ENCODE data around the gene TTLL5. TPM values are rescaled to one million over a fixed set of nuclear protein-coding genes. Genes with fewer than 3 reads are reported as not detected.

The TTLL5 gene
- polyA plus RNA-seq, 4 donors: 4.6 to 14.8 (median 8.5) TPM

- no peaks in the 10 kb centered on the region for H3K27me3 ChIP-seq (ENCODE audit: control insufficient read depth in 3 of 3, insufficient read depth in 3 of 3, low read length in 3 of 3)
- 90 to 98% (median 96%) methylated on average over 4 of the region's 4 CpGs for WGBS, 3 donors
- DNase-seq: no peak
- H3K4me1 ChIP-seq (ENCODE audit: control insufficient read depth in 3 of 3, insufficient read depth in 2 of 3, low read depth in 1 of 3, low read length in 2 of 3): no peaks in the 10 kb centered on the region
- peaks cover 0 to 6% (median 0%) of the 10 kb centered on the region in 3 donors for H3K36me3 ChIP-seq (ENCODE audit: control insufficient read depth in 3 of 3, insufficient read depth in 2 of 3, low read depth in 1 of 3, low read length in 3 of 3)
- no peak overlapping the region for H3K4me3 ChIP-seq (ENCODE audit: low read depth in 1 of 3, low read length in 3 of 3)
- H3K27ac ChIP-seq (ENCODE audit: low read depth in 1 of 3, low read length in 2 of 3): no peak overlapping the region
- no peaks in the 10 kb centered on the region for H3K9me3 ChIP-seq (ENCODE audit: control insufficient read depth in 2 of 2, insufficient read depth in 1 of 2, low read depth in 1 of 2, low read length in 1 of 2)
- no peak for FAIRE-seq
Measured at GRCh38 chr14:75753696-75754095, 92.7 kb downstream of the TTLL5 start.

- peaks cover 0 to 2% (median 0%) of the 10 kb centered on the region in 3 donors for H3K36me3 ChIP-seq (ENCODE audit: control insufficient read depth in 3 of 3, insufficient read depth in 2 of 3, low read depth in 1 of 3, low read length in 3 of 3)
- H3K27ac ChIP-seq (ENCODE audit: low read depth in 1 of 3, low read length in 2 of 3): no peak overlapping the region
- no peak for FAIRE-seq
- no peak for DNase-seq
- H3K27me3 ChIP-seq (ENCODE audit: control insufficient read depth in 3 of 3, insufficient read depth in 3 of 3, low read length in 3 of 3): no peaks in the 10 kb centered on the region
- no peak overlapping the region for H3K4me3 ChIP-seq (ENCODE audit: low read depth in 1 of 3, low read length in 3 of 3)
- 92 to 94% (median 94%) methylated on average over 4 of the region's 4 CpGs for WGBS, 3 donors
- no peaks in the 10 kb centered on the region for H3K9me3 ChIP-seq (ENCODE audit: control insufficient read depth in 2 of 2, insufficient read depth in 1 of 2, low read depth in 1 of 2, low read length in 1 of 2)
- no peaks in the 10 kb centered on the region for H3K4me1 ChIP-seq (ENCODE audit: control insufficient read depth in 3 of 3, insufficient read depth in 2 of 3, low read depth in 1 of 3, low read length in 2 of 3)
Measured at GRCh38 chr14:75757644-75758402, 96.8 kb downstream of the TTLL5 start.

GRCh38 chr14:75764020-75764419 is 103.0 kb downstream of the TTLL5 start:
- H3K4me3 ChIP-seq (ENCODE audit: low read depth in 1 of 3, low read length in 3 of 3): no peak overlapping the region
- H3K4me1 ChIP-seq (ENCODE audit: control insufficient read depth in 3 of 3, insufficient read depth in 2 of 3, low read depth in 1 of 3, low read length in 2 of 3): no peaks in the 10 kb centered on the region
- DNase-seq (no peak), FAIRE-seq (no peak)
- WGBS, 3 donors: 93 to 96% (median 94%) methylated on average over 4 of the region's 4 CpGs
- peaks cover 0 to 11% (median 5%) of the 10 kb centered on the region in 3 donors for H3K36me3 ChIP-seq (ENCODE audit: control insufficient read depth in 3 of 3, insufficient read depth in 2 of 3, low read depth in 1 of 3, low read length in 3 of 3)
- H3K27me3 ChIP-seq (ENCODE audit: control insufficient read depth in 3 of 3, insufficient read depth in 3 of 3, low read length in 3 of 3): no peaks in the 10 kb centered on the region
- no peaks in the 10 kb centered on the region for H3K9me3 ChIP-seq (ENCODE audit: control insufficient read depth in 2 of 2, insufficient read depth in 1 of 2, low read depth in 1 of 2, low read length in 1 of 2)
- H3K27ac ChIP-seq (ENCODE audit: low read depth in 1 of 3, low read length in 2 of 3): no peak overlapping the region

DNA sequence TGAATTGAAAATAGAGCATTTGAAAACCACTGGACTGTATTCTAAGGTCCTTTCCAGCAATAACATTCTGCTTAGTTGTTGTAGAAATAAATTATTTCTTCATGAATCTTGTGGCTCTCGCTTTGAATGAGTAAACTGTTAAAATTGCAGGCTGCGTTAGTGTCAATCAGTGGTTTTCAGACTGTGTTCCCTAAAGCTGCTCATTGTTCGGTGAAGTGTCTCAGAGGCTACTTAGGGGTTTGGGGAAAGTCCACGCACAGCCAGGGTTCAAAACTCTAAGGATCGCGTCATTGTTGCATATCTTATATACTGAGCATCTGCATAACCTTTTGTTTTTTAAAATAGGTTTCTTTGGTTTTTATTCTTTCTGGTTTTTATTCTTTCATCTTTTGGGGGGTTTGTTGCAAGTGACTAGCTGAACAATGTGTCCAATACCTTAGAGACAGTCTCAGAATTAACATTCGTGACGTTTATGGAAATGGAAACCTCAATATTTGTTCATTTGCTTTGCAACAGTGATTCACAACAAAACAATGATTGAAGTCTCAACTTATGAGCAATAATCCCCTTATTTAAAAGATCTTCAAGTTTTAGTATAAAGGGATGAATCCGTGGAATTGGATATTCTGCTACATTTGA is 108.1 kb downstream of the TTLL5 start:
- WGBS, 3 donors: 77 to 85% (median 81%) methylated on average over 9 of the region's 9 CpGs
- Histone ChIP-seq H3K4me1 (ENCODE audit: control insufficient read depth in 3 of 3, insufficient read depth in 2 of 3, low read depth in 1 of 3, low read length in 2 of 3) (no peaks in the 10 kb centered on the region), H3K27me3 (ENCODE audit: control insufficient read depth in 3 of 3, insufficient read depth in 3 of 3, low read length in 3 of 3) (no peaks in the 10 kb centered on the region), H3K36me3 (ENCODE audit: control insufficient read depth in 3 of 3, insufficient read depth in 2 of 3, low read depth in 1 of 3, low read length in 3 of 3) (peaks cover 2 to 11% (median 5%) of the 10 kb centered on the region in 3 donors), H3K9me3 (ENCODE audit: control insufficient read depth in 2 of 2, insufficient read depth in 1 of 2, low read depth in 1 of 2, low read length in 1 of 2) (no peaks in the 10 kb centered on the region), H3K4me3 (ENCODE audit: low read depth in 1 of 3, low read length in 3 of 3) (no peak overlapping the region), H3K27ac (ENCODE audit: low read depth in 1 of 3, low read length in 2 of 3) (no peak overlapping the region)
- DNase-seq (no peak), FAIRE-seq (no peak)

- no peaks in the 10 kb centered on the region for H3K4me1 ChIP-seq (ENCODE audit: control insufficient read depth in 3 of 3, insufficient read depth in 2 of 3, low read depth in 1 of 3, low read length in 2 of 3)
- DNase-seq (no peak), FAIRE-seq (no peak)
- H3K27ac ChIP-seq (ENCODE audit: low read depth in 1 of 3, low read length in 2 of 3): no peak overlapping the region
- H3K27me3 ChIP-seq (ENCODE audit: control insufficient read depth in 3 of 3, insufficient read depth in 3 of 3, low read length in 3 of 3): no peaks in the 10 kb centered on the region
- H3K4me3 ChIP-seq (ENCODE audit: low read depth in 1 of 3, low read length in 3 of 3): no peak overlapping the region
- peaks cover 5 to 12% (median 7%) of the 10 kb centered on the region in 3 donors for H3K36me3 ChIP-seq (ENCODE audit: control insufficient read depth in 3 of 3, insufficient read depth in 2 of 3, low read depth in 1 of 3, low read length in 3 of 3)
- no peaks in the 10 kb centered on the region for H3K9me3 ChIP-seq (ENCODE audit: control insufficient read depth in 2 of 2, insufficient read depth in 1 of 2, low read depth in 1 of 2, low read length in 1 of 2)
- 93 to 98% (median 94%) methylated on average over 2 of the region's 2 CpGs for WGBS, 3 donors
Measured at GRCh38 chr14:75770635-75771034, 109.6 kb downstream of the TTLL5 start.

DNA sequence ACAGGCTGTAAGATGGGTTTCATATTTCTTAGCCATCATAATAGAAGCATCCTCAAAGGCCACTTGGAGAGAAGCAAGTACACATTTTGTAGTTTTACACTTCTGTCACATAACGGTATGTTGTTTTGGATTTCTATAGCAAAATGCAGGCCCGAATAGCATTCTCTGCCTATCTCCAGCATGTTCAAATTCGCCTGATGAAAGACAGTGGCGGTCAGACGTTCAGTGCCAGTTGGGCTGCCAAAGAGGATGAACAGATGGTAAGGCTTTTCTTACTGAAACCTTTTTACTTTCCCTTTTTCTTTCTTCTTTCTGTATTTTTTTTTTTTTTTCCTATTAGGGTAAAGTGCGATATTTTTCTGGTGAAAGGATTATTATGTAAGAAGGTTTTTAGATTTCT is 110.5 kb downstream of the TTLL5 start:
- Histone ChIP-seq H3K4me1 (ENCODE audit: control insufficient read depth in 3 of 3, insufficient read depth in 2 of 3, low read depth in 1 of 3, low read length in 2 of 3) (no peaks in the 10 kb centered on the region), H3K27me3 (ENCODE audit: control insufficient read depth in 3 of 3, insufficient read depth in 3 of 3, low read length in 3 of 3) (no peaks in the 10 kb centered on the region), H3K9me3 (ENCODE audit: control insufficient read depth in 2 of 2, insufficient read depth in 1 of 2, low read depth in 1 of 2, low read length in 1 of 2) (no peaks in the 10 kb centered on the region), H3K27ac (ENCODE audit: low read depth in 1 of 3, low read length in 2 of 3) (no peak overlapping the region), H3K4me3 (ENCODE audit: low read depth in 1 of 3, low read length in 3 of 3) (no peak overlapping the region), H3K36me3 (ENCODE audit: control insufficient read depth in 3 of 3, insufficient read depth in 2 of 3, low read depth in 1 of 3, low read length in 3 of 3) (peaks cover 6 to 9% (median 8%) of the 10 kb centered on the region in 3 donors)
- FAIRE-seq: no peak
- no peak for DNase-seq
- 94 to 96% (median 95%) methylated on average over 6 of the region's 6 CpGs for WGBS, 3 donors

DNA sequence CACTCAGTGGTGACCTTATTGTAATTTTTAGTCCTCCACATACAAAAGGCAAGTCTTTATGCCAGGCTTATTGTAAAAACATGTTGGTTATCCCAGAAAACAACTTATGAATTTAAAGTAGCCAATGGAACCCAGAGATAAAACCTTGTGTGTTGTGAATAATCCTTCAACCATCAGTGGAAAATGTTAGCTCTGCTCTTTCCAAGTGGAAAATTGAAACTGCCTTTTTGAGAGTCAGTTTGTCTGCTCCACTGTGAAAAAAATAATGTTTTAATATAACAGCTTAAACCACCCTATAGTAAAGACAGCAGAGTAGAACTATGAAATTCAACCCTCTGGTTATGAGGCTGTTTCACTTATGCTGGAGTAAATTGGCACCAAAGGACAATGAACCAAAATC is 112.0 kb downstream of the TTLL5 start:
- no peaks in the 10 kb centered on the region for H3K27me3 ChIP-seq (ENCODE audit: control insufficient read depth in 3 of 3, insufficient read depth in 3 of 3, low read length in 3 of 3)
- H3K27ac ChIP-seq (ENCODE audit: low read depth in 1 of 3, low read length in 2 of 3): no peak overlapping the region
- DNase-seq (no peak), FAIRE-seq (no peak)
- peaks cover 10 to 12% (median 11%) of the 10 kb centered on the region in 3 donors for H3K36me3 ChIP-seq (ENCODE audit: control insufficient read depth in 3 of 3, insufficient read depth in 2 of 3, low read depth in 1 of 3, low read length in 3 of 3)
- no peaks in the 10 kb centered on the region for H3K9me3 ChIP-seq (ENCODE audit: control insufficient read depth in 2 of 2, insufficient read depth in 1 of 2, low read depth in 1 of 2, low read length in 1 of 2)
- H3K4me1 ChIP-seq (ENCODE audit: control insufficient read depth in 3 of 3, insufficient read depth in 2 of 3, low read depth in 1 of 3, low read length in 2 of 3): no peaks in the 10 kb centered on the region
- no peak overlapping the region for H3K4me3 ChIP-seq (ENCODE audit: low read depth in 1 of 3, low read length in 3 of 3)

- no peaks in the 10 kb centered on the region for H3K9me3 ChIP-seq (ENCODE audit: control insufficient read depth in 2 of 2, insufficient read depth in 1 of 2, low read depth in 1 of 2, low read length in 1 of 2)
- peaks cover 6 to 11% (median 11%) of the 10 kb centered on the region in 3 donors for H3K36me3 ChIP-seq (ENCODE audit: control insufficient read depth in 3 of 3, insufficient read depth in 2 of 3, low read depth in 1 of 3, low read length in 3 of 3)
- WGBS, 3 donors: 94 to 98% (median 97%) methylated on average over 7 of the region's 7 CpGs
- no peak overlapping the region for H3K4me3 ChIP-seq (ENCODE audit: low read depth in 1 of 3, low read length in 3 of 3)
- FAIRE-seq: no peak
- no peaks in the 10 kb centered on the region for H3K27me3 ChIP-seq (ENCODE audit: control insufficient read depth in 3 of 3, insufficient read depth in 3 of 3, low read length in 3 of 3)
- no peaks in the 10 kb centered on the region for H3K4me1 ChIP-seq (ENCODE audit: control insufficient read depth in 3 of 3, insufficient read depth in 2 of 3, low read depth in 1 of 3, low read length in 2 of 3)
- no peak overlapping the region for H3K27ac ChIP-seq (ENCODE audit: low read depth in 1 of 3, low read length in 2 of 3)
- DNase-seq: no peak
Measured at GRCh38 chr14:75781096-75781495, 120.0 kb downstream of the TTLL5 start.
